ENCODE measurements around the gene TCFL5.

DNA sequence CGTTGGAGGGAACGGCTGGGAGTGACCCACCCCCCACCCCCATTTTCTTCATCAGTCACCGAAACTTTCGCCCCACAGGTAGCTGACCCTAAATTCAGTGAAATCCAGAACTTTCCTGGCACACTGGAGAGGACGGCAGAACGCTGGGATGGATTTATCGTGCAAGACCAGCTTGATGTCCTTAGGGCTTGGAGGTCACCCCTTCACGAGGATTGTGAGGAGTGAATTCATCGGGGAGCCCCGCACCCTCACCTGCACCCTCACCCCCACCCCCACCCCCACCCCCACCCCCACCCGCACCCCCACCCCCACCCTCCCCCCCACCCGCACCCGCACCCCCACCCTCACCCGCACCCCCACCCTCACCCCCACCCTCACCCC is 13.3 kb upstream of the TCFL5 start:
- TF ChIP-seq EP300 (IDR thresholded peaks at IDR 0.05): no peak
- no peak for TF ChIP-seq POLR2AphosphoS5 (IDR thresholded peaks at IDR 0.05)
- TF ChIP-seq, protein P1, sequence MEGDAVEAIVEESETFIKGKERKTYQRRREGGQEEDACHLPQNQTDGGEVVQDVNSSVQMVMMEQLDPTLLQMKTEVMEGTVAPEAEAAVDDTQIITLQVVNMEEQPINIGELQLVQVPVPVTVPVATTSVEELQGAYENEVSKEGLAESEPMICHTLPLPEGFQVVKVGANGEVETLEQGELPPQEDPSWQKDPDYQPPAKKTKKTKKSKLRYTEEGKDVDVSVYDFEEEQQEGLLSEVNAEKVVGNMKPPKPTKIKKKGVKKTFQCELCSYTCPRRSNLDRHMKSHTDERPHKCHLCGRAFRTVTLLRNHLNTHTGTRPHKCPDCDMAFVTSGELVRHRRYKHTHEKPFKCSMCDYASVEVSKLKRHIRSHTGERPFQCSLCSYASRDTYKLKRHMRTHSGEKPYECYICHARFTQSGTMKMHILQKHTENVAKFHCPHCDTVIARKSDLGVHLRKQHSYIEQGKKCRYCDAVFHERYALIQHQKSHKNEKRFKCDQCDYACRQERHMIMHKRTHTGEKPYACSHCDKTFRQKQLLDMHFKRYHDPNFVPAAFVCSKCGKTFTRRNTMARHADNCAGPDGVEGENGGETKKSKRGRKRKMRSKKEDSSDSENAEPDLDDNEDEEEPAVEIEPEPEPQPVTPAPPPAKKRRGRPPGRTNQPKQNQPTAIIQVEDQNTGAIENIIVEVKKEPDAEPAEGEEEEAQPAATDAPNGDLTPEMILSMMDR (IDR thresholded peaks at IDR 0.05): no peak
